B cell (primary cell): ENCODE data around the gene SPHKAP.

Experiments
- CTCF ChIP-seq: fragments of 200-600 bp; IDR thresholded peaks from one replicate; pipeline ENCODE4 v1.8.0; 2022; ENCODE audit warnings: antibody characterized with exemption, mild to moderate bottlenecking
- EZH2 ChIP-seq: IDR thresholded peaks from 2 replicates; pipeline ENCODE4 v1.6.1; 2012; ENCODE audit warnings: borderline replicate concordance, low read depth, mild to moderate bottlenecking, moderate library complexity, low read length; ENCODE audit not compliant: insufficient read depth, poor library complexity, severe bottlenecking

- TF ChIP-seq CTCF (no peak), EZH2 (no peak)
Observed at GRCh38 chr2:228092056-228092455, 89.4 kb downstream of the SPHKAP start.
